Umbilical cord (tissue), 2 donors: ENCODE results near the gene FARP1. TPM values are rescaled to one million over a fixed set of nuclear protein-coding genes. Genes with fewer than 3 reads are reported as not detected.

Experiments used
- DNase-seq: peaks from one replicate; pipeline ENCODE4 v3.0.0-alpha.2; 2015; ENCODE audit warnings: low spot score
- total RNA-seq: library from RNA; depleted of rRNA; stranded (reverse); fragments of >200 nt; gene quantifications from one replicate; pipeline ENCODE4 v1.2.3, GENCODE V29; 2014; ENCODE audit warnings: low replicate concordance; ENCODE audit not compliant: insufficient read depth

FARP1 gene
- total RNA-seq, 1 donor from 2014 or later, result 56.6 TPM

GRCh38 chr13:98141091-98141490, 1.8 kb upstream of the FARP1 start:
- DNase-seq, result no peak

- DNase-seq, result no peak
Observed at GRCh38 chr13:98141509-98142379, 1.1 kb upstream of the FARP1 start.

GRCh38 chr13:98143157-98143553, 261 bp downstream of the FARP1 start:
- no peak for DNase-seq

GRCh38 chr13:98143601-98144026, 720 bp downstream of the FARP1 start:
- DNase-seq, result peak; percentile 22

GRCh38 chr13:98144027-98144741, 1.3 kb downstream of the FARP1 start:
- DNase-seq, result peak; percentile 42

- peak; percentile 57 for DNase-seq
Observed at GRCh38 chr13:98144801-98145350, 2.0 kb downstream of the FARP1 start.

GRCh38 chr13:98147521-98147920, 4.6 kb downstream of the FARP1 start:
- DNase-seq, result peak; percentile 29

GRCh38 chr13:98150832-98151479, 8.1 kb downstream of the FARP1 start:
- no peak for DNase-seq

- DNase-seq, result peak; percentile 31
Observed at GRCh38 chr13:98155475-98156109, 12.7 kb downstream of the FARP1 start.

GRCh38 chr13:98156259-98156658, 13.4 kb downstream of the FARP1 start:
- DNase-seq, result no peak

- no peak for DNase-seq
Observed at GRCh38 chr13:98157188-98157587, 14.3 kb downstream of the FARP1 start.

GRCh38 chr13:98157609-98158008, 14.7 kb downstream of the FARP1 start:
- DNase-seq, result no peak

GRCh38 chr13:98158172-98158899, 15.4 kb downstream of the FARP1 start:
- peak; percentile 55 for DNase-seq

- no peak for DNase-seq
Observed at GRCh38 chr13:98162935-98163334, 20.0 kb downstream of the FARP1 start.

GRCh38 chr13:98169331-98169730, 26.4 kb downstream of the FARP1 start:
- no peak for DNase-seq

GRCh38 chr13:98171900-98172589, 29.2 kb downstream of the FARP1 start:
- DNase-seq, result peak; percentile 59

- DNase-seq, result peak; percentile 89
Observed at GRCh38 chr13:98172590-98173422, 29.9 kb downstream of the FARP1 start.

- peak; percentile 78 for DNase-seq
Observed at GRCh38 chr13:98173431-98174152, 30.7 kb downstream of the FARP1 start.

- DNase-seq, result peak; percentile 48
Observed at GRCh38 chr13:98174307-98174706, 31.4 kb downstream of the FARP1 start.
